CD4-positive, alpha-beta T cell treated with Interleukin-17A for 4 hours (primary cell): ENCODE data around the gene AUTS2.
A peak's percentile ranks its signal among the peaks of the same experiment; 100 is the strongest.
"Not testable (repeated sequence)": the region's sequence is repeated elsewhere in the genome, so short reads cannot be mapped to it uniquely, and the experiment has no call there.

Experiments used
- DNase-seq: peaks from one replicate; pipeline ENCODE4 v3.0.0-alpha.2; 2020; ENCODE audit warnings: mixed read lengths

Gene AUTS2

DNA sequence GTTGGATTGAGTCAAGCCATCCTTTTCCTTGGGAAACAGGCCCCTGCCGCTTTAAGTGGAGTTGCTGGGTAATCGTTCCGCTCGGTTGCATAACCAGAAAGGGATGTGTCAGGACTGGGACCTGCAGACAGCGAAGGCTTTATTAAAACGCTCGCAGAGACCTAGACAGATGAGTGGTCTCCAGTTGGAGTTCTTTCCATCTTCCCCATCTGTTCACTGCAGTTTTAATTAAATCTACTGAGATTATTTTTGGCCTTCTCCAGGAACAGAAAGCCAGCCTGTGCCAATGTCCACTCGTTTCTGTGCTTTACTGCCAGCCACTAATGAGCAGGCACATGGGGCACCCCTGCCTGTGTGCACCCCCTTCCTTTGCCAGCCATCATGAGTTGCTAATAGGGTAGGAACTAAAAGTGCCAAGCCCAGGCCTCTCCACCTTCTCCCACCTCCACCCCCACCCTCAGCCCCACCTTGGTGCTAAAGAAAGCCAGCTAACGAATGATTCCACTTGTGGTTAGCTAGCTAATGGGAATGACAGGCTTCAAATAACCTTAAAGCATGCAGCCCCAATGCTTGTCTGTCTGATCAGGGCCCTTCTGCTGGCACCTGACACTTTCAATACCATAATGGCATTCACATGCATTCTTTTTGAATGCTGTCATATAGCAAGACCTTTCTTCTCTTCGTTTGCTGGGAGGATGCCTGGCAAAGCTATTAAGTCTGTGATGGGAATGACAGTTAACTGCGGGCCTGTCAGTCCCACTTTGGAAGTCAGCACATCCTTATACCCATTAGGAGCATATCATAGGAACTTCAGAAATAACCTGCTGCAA lies 976.9 kb downstream of the AUTS2 start:
- no peak for DNase-seq

DNA sequence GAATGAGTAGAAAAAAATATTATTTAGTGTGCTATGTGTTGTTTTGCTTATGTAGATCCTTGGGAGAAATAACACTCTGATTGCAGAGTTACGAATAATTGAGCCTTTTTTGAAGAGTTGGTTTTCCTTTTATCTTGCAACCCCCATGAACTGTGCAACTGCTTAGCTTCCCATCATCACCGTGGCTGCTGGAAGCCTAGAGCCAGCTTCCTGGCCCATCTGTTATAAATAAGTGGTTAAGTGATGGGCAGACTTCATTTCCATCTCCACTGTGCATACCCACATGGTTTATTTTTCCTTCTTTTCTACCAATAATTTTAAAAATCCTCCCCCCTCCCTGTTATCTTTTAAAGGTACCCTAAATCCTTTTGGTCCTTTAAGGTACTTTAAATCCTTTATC lies 978.8 kb downstream of the AUTS2 start:
- DNase-seq = no peak

DNA sequence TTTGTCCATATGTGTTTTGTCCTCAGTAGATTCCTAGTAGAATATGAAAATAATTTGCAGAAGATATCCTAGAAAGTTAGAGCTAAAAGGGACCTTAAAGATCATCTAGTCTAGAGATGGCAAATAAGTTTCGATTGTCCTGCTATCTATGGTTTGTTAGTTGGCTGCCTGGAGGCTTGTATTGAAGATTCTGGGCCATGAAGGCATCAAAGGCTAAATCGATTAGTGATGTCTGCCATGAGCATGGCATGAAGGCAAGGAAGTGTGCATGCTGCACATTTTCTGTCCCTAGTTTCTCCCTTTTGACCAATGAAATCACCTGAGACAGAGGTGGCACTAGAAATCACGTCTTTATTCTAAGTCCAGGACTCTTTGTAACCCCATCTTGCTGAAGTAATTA lies 979.9 kb downstream of the AUTS2 start:
- DNase-seq = no peak

DNA sequence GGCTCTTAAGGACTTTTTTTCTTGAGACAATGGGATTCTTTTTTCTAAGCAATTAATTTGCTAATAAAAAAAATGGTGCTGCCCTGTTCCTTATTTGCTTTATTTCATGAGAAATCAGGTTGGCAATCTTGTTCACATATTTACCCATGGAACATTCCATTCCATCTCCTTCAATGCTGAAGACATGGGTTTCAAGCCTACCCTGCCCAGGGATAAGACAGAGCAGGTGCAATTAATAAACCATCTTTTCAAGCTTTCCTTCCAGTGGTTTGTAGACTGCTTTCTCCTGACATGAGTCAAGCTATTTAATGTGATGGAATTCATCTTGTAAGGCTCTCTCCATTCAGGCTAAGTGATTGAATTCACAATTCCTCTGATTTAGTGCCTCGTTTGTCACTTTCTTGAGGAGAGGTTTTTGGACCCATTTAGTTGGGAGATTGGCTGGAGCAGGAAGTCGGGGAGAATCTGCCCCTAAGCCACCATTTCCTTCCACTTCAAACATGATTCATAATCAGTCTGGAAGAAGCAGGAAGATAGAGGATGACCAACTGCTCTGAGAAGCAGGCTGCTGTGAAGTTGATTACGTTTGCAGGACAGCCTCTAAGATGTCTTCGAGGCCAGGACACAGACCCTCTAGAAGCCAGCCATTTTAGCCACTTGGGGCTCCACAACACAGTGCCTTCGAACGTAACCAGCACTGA lies 981.3 kb downstream of the AUTS2 start:
- DNase-seq = no peak

DNA sequence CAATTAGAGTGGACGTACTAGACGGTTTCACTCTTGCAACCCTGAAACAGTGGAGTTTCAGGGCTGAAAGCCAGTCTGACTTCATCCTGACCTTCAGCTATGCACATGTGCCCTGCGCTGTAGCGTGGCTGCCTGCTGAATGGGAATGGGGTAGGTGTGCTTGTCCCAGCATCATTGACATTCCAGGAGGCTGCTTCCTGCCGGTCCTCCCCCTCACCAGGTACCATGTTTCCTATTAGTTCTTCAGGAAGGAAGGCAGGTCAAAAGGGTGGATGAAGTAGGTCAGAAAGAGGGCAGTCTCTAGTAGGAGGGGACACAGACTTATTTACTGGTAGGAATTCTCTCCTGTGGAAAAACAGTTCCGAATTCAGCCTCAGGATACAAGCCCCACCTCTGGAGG lies 981.9 kb downstream of the AUTS2 start:
- DNase-seq = no peak

DNA sequence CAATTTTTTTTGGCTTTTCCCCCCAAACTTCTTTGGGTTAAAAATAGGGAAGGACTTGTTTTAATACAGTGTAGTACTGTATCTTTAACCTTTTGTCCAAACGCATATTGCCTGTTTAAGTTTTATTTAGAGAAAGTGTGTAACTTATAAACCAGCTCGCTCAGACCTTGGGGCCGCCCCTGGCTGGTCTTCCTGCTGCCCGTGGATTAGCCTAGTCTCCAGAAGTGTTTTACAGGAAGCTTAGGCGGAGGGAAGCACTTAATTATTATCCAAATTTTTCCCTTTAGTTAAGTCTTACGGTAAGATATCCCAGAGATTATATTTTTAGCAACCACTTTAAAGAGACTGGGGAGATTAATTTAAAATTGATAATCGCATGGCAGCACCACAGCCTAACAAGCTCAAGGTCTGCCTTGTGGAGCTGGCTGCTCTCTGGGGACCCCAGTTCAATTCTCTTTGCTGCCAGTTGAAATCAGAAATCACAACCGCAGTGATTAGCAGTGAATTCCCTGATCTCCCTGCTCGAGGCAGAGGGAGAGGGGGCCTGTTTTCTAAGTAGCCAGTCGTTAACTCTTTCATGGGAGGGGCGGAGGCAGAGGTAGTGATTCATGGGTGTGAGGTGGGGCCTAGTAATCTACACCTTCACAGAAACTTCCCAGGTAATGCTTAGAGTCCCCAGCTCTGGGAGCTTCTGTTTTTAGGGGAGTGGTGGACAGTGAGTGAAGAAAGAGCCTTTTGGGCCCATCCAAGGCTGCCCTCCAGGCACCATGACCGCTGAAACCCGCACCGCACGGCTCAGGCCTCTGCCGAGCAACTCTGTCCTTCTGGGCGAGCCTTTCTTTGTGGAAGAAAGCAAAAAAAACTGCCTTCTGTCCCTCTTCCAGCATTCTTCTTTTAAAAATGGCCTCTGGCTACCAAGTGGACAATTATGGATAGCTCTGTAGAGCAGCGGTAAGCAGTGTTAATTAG lies 984.9 kb downstream of the AUTS2 start:
- no peak for DNase-seq

DNA sequence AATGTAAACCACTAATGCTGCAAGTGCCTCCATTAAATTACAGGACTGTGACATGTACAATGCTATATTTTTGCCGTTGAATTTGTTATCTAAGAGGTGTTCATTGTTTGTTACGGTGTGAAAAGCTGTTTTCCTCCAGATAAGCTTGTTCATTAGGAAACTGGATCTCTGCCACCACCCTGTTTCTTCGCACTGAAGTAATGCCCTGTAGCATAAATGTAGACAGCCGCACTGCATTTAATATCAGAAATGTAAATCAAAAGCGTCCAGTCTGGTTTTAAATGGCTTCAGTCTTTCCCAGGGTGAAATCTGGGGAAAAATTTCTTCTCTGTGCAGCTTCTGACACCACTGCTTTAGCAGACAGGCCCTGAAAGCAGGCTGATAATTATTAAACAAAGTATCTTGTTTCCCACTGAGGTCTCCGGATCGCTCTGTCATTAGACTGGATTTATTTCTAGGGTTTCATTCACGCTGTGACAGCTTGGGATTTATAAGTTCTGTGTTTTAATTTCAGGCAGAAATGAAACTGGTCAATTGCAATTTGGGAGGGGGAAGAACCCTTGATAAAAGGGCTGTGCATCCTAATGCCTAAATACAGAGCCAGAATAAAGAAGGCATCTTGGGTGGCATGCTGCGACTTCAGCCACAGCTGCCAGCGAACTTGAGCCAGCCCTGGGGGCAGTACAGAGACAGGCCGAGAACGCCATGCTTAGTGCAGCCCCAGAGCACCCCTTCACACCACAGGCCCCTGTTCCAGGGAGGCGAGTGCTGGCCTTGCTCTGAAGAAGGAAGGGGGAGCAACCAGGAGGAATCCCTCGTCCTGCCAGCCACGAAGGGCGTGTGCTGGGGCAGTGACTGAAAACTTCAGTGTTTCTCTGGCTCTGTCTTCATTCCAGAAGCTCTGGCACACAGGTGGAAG lies 985.9 kb downstream of the AUTS2 start:
- DNase-seq = no peak

DNA sequence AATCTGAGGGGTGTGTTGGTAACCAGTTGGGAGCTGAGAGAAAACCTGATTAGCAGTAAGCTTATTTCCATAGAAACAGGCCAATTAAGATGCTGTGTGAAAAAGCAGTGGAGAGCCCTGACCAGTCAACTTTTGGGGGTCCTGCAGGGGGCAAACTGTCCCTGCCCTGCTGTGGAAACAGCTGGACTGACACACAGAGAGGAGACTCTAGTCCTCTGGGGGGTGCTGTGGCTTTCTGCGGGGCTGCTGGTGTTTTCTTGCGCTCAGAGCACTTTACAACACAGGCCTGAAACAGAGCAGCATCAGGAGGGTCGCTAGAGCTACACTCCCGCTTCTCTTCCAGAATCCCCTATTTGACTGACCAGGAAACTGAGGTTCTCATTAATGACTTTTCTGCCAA lies 986.8 kb downstream of the AUTS2 start:
- peak; percentile 29 for DNase-seq

DNA sequence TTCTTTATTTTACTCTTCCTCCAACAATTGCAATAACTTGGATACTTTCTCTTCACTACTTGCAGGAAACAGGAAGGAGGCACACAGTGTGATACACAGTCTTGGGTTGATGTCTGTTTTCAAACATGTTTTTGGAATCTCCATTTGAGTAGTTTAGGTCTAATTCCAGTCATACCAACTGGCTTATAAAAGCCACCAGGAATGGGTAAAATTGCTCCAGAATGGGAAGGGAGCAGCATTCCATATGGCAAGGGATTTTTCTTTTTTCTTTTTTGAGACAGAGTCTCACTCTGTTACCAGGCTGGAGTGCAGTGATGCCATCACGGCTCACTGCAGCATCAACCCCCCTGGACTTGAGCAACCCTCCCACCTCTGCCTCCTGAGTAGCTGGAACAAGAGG lies 988.5 kb downstream of the AUTS2 start:
- no peak for DNase-seq

DNA sequence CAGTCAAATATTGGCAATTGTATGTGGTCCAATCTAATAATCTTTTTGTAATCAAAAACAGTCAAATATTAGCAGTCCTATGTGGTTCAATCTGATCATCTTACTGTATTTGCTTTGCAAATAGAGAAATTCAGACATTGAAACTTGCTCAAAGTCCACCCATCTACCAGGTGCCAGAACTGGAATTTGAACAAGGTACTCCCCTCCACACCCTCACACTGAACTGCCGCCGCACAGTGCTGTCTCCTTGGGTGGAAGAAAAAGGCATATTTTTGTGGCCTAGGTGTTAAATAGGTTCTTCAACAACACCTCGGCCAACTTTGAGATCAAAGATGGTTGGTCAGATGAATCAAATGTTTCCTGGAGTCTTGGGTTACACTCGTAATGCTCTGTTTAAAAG lies 989.5 kb downstream of the AUTS2 start:
- DNase-seq = no peak

DNA sequence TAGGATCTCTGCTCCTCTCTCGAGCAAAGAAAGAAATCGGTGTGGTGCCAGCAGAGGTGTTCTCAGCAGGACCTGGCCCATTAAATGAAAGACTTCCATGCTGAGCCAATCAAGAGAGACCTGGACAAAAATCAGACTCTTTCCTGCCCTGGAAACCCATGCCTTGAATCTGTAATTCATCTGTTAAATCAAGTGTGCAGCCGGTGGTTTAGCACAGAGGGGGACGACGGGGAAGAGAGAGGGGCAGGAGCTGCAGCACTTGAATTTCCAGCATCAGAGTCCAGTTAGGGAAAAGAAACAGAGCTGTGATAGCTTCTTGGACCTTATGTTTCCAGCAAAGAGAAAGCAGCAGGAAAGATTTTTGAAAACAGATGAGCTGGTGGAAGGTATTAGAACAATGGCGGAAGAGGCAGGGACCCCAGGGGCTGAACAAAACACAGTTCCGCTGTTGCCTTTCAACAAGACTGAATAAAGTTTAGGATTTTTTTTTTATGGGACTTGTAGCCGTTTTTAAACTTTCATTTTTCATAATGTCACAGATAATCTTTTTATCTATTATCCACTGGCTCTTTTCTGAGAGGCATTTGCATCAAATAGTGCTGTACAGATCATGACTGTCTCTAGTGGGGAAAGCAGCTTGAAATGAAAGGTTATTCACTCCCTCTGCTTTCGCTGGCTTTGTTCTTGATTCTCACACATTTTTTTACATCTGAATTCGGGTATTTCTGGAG lies 990.1 kb downstream of the AUTS2 start:
- no peak for DNase-seq

DNA sequence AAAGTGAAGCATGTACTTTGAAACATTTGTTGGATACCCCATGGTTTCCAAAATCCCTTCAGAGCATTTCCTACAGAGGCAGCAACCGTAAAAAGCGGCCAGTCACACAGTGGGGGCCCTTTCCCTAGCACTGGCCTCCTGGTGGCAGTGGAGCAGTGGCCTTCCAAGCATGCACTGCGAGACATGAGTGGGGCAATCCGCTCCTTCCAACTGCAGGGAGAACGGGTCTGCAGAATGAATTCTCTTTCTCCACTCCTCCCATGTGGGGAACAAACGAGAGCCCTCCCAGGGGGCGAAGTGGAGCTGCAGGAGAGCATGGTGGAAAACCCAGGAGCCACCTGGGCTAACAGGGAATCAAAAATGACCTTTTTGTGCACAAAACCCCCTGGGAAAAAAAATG lies 990.7 kb downstream of the AUTS2 start:
- no peak for DNase-seq

DNA sequence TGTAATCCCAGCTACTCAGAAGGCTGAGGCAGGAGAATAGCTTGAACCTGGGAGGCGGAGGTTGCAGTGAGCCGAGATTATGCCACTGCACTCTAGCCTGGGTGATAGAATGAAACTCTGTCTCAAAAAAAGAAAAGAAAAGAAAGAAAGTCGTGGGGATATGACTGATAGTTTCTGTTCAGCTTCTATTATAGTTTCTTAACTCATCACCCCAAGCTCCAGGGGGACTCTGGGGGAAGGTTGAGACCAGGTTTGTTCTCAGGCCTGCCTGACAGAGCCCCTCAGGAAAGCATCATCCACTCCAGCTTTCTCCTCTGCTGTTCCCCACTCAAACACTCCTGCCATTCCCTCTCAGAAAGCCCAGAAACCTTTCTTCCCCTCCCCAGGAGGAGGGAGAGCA lies 991.3 kb downstream of the AUTS2 start:
- DNase-seq = no peak

DNA sequence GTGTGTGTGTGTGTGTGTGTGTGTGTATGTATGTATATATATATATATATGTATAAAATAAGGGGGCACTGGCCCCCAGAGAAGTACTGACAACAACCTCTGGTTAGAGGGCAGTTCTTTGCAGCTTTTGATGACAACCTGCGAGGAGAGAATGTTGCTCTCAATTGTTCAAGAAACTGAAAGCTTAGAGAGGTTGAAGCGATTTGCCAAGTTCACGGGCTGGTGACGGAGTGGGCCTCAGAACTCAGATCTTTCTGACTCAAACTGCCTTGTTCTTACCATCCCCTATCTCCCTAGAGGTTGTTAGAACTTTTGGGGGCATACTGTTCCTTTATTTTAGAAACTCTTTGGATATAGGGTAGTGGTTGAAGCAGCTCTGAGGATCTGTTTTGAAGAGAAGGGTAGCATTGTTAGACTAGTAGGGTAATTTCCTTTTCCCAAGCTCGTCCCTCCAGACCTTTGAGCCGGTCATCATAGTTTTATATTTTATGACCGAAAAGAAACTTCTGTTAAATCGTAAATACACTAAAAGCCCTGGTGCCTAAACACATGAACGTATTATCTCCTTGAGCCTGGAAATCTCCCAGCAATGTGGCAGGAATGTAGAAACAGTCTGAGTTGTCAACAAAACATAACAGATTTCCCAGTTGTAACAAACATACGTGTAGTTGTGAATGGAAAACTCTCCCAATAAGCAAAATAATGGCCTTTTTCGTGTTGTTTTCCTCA lies 992.0 kb downstream of the AUTS2 start:
- no peak for DNase-seq

DNA sequence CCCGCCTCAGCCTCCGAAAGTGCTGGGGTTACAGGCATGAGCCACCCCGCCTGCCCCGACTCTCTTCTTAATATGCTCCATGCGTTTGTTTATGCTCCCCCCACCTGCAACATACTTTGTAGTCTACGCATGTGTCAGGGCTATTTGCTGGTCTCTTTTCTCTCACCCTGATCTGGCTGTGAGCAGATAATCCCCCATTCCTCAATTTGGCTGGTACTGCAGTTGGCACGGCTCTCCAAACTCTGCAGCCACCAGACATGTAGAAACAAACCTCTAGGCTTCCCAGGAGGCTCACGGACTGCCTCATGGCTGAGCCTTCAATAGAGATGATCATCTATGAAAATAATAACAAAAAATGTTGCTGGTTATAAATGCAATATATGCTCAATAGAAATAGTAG lies 993.4 kb downstream of the AUTS2 start:
- DNase-seq = no peak

DNA sequence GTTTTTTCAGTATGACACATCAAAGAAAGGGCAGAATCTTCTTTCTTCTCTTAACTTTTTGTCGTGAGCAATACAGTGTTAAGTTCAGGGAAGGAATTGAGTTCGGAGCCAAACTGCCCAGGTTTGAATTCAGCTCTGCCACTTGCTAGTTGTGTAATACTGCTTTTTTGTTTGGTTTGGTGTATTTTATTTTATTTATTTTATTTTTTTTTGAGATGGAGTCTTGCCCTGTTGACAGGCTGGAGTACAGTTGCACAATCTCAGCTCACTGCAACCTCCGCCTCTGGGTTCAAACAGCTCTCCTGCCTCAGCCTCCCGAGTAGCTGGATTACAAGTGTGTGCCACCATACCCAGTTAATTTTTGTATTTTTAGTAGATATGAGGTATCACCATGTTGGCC lies 993.9 kb downstream of the AUTS2 start:
- DNase-seq = no peak

DNA sequence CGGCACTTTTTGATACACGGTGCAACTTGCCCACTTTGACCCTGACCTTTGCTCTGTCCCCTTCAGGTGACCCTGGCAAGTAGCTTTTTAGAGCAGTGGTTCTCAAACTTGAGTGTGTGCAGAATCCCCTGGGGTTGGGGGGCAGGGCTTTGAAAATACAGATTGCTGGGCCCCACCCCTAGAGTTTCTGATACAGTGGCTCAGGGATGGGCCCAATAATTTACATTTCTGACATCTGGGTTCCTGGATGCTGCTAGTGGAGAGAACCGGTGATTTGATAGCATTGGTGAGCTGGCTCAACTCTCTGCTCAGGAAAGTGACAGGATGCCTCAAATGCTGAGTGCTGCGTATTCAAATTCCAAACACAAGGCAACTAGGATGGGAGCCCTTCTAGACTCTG lies 995.9 kb downstream of the AUTS2 start:
- DNase-seq = no peak

DNA sequence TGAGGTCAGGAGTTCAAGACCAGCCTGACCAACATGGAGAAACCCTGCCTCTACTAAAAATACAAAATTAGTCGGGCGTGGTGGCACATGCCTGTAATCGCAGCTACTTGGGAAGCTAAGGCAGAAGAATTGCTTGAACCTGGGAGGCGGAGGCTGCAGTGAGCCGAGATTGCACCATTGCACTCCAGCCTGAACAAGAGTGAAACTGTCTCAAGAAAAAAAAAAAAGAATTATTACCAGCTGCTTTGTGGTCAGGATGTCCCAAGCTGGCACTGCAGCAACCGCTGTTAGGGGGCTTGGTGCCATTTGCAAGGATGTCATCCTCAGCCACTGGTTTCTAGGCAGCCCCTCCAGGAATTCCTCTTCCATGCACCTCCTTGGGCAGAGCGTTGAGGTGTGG lies 996.6 kb downstream of the AUTS2 start:
- DNase-seq = not testable (repeated sequence)

DNA sequence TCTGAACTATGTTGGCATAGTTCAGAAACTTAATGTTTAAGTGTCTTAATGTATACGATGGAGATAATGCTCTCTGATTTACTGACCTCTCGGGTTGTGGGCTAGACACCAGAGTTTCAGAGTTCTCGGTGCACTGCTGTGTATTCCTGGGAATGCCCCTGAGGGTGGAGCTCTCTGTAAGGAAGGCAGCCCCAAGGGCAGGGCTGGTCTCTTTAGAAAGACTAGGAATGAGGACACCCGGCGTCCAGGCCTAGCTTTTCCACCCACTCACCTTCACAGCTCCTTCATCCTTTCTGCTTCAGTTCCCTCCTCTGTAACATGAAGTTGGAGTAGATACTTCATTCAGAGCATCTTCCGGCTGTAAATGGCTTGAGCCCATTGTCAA lies 997.1 kb downstream of the AUTS2 start:
- no peak for DNase-seq

DNA sequence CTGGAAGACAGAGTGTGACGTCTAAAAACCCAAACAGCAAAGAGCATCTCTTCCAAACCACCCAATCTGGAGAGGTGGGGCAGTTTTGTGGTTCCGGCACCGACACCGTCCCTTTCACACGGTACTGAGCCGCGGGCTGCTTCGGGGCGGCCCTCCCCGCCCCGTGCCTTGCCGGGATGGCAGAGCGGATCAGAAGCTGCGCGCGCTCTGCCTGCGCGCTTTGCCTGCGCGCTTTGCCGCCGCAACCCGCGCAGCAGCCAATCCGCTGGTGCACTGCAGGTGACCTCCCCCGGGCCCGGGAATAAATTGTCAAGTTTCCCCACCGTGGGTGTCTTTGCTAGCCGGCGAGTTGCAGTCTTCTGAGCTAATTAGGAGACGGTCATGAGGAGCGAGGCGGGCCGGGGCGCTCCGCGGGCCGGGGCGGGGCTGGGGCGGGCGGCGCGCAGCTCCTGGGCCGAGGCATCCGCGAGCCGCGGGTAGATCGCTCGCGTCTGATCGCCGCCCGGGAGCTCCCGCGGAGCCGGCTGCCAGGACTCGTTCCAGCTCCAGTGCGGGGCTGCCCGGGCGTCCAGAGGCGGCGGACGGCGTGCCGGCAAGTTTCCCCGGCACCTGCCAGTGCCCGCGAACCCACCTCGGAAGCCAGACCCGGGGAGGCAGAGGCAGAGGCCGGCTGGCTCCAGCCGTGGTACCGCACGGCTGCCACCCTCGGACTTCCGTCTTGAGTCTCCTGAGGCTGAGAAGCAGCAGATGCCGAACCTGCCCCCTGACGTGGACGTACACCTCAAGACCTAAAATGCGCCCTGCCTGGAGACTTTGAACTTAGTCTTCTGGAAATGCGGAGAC lies 997.7 kb downstream of the AUTS2 start:
- DNase-seq = peak; percentile 15
